ENCODE data around the gene ANKEF1.

The ANKEF1 gene

DNA sequence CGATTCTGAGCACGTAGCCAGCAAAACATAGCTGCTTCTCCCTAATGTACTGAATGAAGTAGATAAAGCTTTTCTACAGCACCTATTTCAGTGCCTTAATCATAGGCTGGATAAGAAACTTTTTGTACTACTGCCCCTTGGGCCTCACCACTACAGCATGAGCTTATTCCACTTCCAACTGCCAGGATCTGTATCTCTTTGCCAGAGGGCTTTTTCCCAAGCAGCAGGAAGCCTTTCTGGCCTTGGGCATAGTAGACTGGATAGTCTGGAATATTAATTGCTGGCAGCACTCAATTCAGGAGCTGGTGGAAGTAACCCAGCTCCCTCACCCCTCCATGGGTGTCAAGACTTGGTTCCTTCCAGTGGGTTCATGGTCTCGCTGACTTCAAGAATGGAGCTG lies 43.6 kb downstream of the ANKEF1 start:
- Histone ChIP-seq H3K36me3 (ENCODE audit: control insufficient read depth in 2 of 2, insufficient read depth in 2 of 2, low read length in 2 of 2) (no peaks in the 10 kb centered on the region), H3K9ac (ENCODE audit: low read depth in 1 of 2, low read length in 2 of 2) (no peak overlapping the region), H3K27ac (ENCODE audit: low read depth in 2 of 2, low read length in 2 of 2) (no peak overlapping the region), H3K4me3 (ENCODE audit: low read length in 2 of 2) (no peak overlapping the region), H3K4me1 (ENCODE audit: control insufficient read depth in 2 of 2, insufficient read depth in 2 of 2, low read length in 2 of 2) (peaks cover 0 to 3% of the 10 kb centered on the region in 2 donors), H3K27me3 (ENCODE audit: control insufficient read depth in 2 of 2, insufficient read depth in 2 of 2, low read length in 2 of 2) (no peaks in the 10 kb centered on the region), H3K9me3 (ENCODE audit: control insufficient read depth in 2 of 2, low read length in 2 of 2) (no peaks in the 10 kb centered on the region)

DNA sequence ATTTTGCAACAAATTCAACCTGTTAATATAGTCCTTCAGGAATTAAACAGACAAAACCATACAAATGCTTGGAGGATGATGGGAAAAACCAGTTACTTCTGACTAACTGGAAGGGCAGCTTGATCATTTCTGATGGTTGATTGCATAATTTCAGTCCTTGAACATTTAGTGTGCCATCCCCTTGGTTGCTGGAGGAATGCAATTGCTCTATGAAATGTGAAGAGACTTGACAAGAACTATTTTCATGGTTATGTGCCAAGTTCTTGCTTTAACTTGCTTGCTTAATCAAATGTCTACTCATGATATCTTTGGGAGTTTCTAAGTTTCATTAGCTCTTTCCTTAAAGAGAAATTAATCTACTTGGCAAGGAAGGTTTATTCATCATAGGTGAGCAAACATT lies 45.2 kb downstream of the ANKEF1 start:
- Histone ChIP-seq H3K4me1 (ENCODE audit: control insufficient read depth in 2 of 2, insufficient read depth in 2 of 2, low read length in 2 of 2) (peaks cover 0 to 3% of the 10 kb centered on the region in 2 donors), H3K9me3 (ENCODE audit: control insufficient read depth in 2 of 2, low read length in 2 of 2) (no peaks in the 10 kb centered on the region), H3K4me3 (ENCODE audit: low read length in 2 of 2) (no peak overlapping the region), H3K27me3 (ENCODE audit: control insufficient read depth in 2 of 2, insufficient read depth in 2 of 2, low read length in 2 of 2) (no peaks in the 10 kb centered on the region), H3K9ac (ENCODE audit: low read depth in 1 of 2, low read length in 2 of 2) (no peak overlapping the region), H3K27ac (ENCODE audit: low read depth in 2 of 2, low read length in 2 of 2) (no peak overlapping the region), H3K36me3 (ENCODE audit: control insufficient read depth in 2 of 2, insufficient read depth in 2 of 2, low read length in 2 of 2) (no peaks in the 10 kb centered on the region)

DNA sequence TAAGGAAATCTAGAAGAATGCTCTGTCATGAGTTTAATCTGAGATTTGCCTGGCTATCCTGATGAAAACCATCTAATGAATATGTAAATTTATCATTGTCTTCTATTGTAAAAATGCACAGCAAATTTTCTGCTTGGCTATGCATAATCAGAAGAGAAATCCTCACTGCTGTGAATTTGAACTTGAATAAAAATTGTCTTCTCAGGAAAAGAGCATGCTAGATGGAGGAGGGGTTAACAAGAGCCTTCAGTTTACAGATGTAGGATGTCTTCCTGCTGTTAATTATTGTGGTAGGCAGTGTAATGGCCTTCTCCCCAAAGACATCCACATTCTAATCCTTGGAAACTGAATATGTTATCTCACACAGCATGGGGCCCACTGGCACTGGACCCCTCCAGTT lies 45.8 kb downstream of the ANKEF1 start:
- Histone ChIP-seq H3K27me3 (ENCODE audit: control insufficient read depth in 2 of 2, insufficient read depth in 2 of 2, low read length in 2 of 2) (no peaks in the 10 kb centered on the region), H3K4me1 (ENCODE audit: control insufficient read depth in 2 of 2, insufficient read depth in 2 of 2, low read length in 2 of 2) (peaks cover 0 to 3% of the 10 kb centered on the region in 2 donors), H3K27ac (ENCODE audit: low read depth in 2 of 2, low read length in 2 of 2) (no peak overlapping the region), H3K4me3 (ENCODE audit: low read length in 2 of 2) (no peak overlapping the region), H3K36me3 (ENCODE audit: control insufficient read depth in 2 of 2, insufficient read depth in 2 of 2, low read length in 2 of 2) (no peaks in the 10 kb centered on the region), H3K9me3 (ENCODE audit: control insufficient read depth in 2 of 2, low read length in 2 of 2) (no peaks in the 10 kb centered on the region), H3K9ac (ENCODE audit: low read depth in 1 of 2, low read length in 2 of 2) (no peak overlapping the region)

DNA sequence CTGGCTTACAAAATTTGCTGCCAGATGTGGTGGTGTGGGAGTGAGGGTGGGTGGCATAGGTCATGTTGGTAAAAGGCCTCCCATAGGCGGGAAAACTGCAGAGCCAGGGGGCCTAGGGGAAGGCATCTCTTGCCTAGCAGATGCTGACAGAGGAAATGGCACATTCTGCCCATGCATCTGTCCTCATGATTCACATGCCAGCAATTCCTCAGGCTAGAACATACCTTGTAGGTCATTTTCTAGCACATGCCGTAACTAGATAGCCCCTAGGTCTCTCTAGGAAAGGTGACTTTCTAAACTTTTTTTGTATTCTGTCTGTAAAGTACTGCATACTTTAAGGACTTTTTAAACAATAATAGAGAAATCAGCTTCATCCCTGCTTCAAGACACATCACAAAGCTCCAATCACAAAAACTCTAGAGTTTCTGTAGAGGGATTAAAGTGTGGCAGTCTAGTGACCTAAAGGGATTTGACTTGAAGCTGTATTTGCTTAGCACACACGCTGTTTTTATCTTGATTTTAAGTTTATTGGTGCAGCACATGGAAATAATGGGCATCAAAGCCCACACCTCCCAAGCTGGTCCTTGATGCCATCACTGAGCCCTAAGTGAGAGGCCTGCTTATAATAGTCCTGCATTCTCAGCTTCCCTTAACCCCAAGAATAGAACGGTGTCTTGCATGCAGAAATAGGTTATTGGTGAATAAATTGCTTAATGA lies 55.2 kb downstream of the ANKEF1 start:
- no peak overlapping the region for H3K4me3 ChIP-seq (ENCODE audit: low read length in 2 of 2)
- no peaks in the 10 kb centered on the region for H3K27me3 ChIP-seq (ENCODE audit: control insufficient read depth in 2 of 2, insufficient read depth in 2 of 2, low read length in 2 of 2)

DNA sequence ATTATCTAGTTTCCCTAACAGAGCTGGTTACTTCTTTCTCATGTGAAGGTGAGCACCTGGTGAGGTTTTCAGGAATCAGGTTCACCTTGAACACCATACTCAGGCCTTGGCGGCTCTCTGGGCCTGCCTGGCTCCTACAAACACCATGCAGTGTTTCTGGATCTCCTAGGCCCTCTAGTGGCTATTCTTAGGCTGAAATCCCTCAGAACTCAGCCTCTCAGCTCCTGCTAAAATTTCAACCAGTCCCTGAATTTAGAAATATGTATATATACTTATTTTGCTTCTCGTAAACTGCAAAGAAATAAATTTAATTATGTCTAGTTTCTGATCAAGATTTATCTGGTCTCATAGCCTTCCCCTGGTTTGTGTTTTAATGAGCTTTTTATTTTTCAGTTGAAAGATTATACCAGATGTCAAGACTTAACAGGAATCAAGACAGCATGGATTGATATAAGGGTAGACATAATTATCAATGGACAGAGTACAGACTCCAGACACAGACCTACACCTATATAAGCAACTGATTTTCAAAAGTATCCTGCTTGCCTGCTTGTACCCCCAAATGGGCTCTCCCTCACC lies 55.9 kb downstream of the ANKEF1 start:
- H3K27me3 ChIP-seq (ENCODE audit: control insufficient read depth in 2 of 2, insufficient read depth in 2 of 2, low read length in 2 of 2), result no peaks in the 10 kb centered on the region
- no peaks in the 10 kb centered on the region for H3K9me3 ChIP-seq (ENCODE audit: control insufficient read depth in 2 of 2, low read length in 2 of 2)
- no peak overlapping the region for H3K27ac ChIP-seq (ENCODE audit: low read depth in 2 of 2, low read length in 2 of 2)
- no peak overlapping the region for H3K9ac ChIP-seq (ENCODE audit: low read depth in 1 of 2, low read length in 2 of 2)
- no peaks in the 10 kb centered on the region for H3K4me1 ChIP-seq (ENCODE audit: control insufficient read depth in 2 of 2, insufficient read depth in 2 of 2, low read length in 2 of 2)
- no peaks in the 10 kb centered on the region for H3K36me3 ChIP-seq (ENCODE audit: control insufficient read depth in 2 of 2, insufficient read depth in 2 of 2, low read length in 2 of 2)
- H3K4me3 ChIP-seq (ENCODE audit: low read length in 2 of 2), result no peak overlapping the region

More for the DNA sequence above, 55.2 kb downstream of the ANKEF1 start:
- no peaks in the 10 kb centered on the region for H3K9me3 ChIP-seq (ENCODE audit: control insufficient read depth in 2 of 2, low read length in 2 of 2)
- no peaks in the 10 kb centered on the region for H3K36me3 ChIP-seq (ENCODE audit: control insufficient read depth in 2 of 2, insufficient read depth in 2 of 2, low read length in 2 of 2)
- no peak overlapping the region for H3K27ac ChIP-seq (ENCODE audit: low read depth in 2 of 2, low read length in 2 of 2)
- H3K4me1 ChIP-seq (ENCODE audit: control insufficient read depth in 2 of 2, insufficient read depth in 2 of 2, low read length in 2 of 2), result no peaks in the 10 kb centered on the region
- no peak overlapping the region for H3K9ac ChIP-seq (ENCODE audit: low read depth in 1 of 2, low read length in 2 of 2)

DNA sequence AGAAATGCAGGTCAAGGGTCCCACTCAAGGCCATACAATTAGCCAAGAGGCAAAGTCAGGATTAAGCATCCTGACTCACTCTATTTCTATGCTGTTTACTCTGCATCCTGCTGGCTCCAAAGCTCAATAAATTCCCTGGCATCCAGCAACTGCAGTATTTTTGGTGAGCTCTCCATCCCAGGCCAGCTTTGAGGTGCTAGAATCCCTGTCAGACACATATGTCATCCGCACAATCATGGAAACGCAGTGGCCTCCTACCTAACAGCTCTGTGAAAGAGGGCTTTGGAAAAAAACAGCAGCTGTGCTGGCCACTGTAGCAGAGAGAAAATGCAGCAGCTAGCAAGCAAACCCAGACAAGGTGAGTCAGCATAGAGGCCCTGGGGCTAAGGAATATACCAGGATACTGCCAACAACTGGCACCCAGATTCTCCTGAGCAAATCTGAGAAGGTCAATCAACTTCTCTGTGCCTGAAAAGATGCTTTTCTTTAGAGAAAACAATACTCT lies 58.4 kb downstream of the ANKEF1 start:
- no peak overlapping the region for H3K9ac ChIP-seq (ENCODE audit: low read depth in 1 of 2, low read length in 2 of 2)
- no peak overlapping the region for H3K4me3 ChIP-seq (ENCODE audit: low read length in 2 of 2)
- H3K9me3 ChIP-seq (ENCODE audit: control insufficient read depth in 2 of 2, low read length in 2 of 2), result no peaks in the 10 kb centered on the region
- no peaks in the 10 kb centered on the region for H3K27me3 ChIP-seq (ENCODE audit: control insufficient read depth in 2 of 2, insufficient read depth in 2 of 2, low read length in 2 of 2)
- no peaks in the 10 kb centered on the region for H3K36me3 ChIP-seq (ENCODE audit: control insufficient read depth in 2 of 2, insufficient read depth in 2 of 2, low read length in 2 of 2)
- H3K4me1 ChIP-seq (ENCODE audit: control insufficient read depth in 2 of 2, insufficient read depth in 2 of 2, low read length in 2 of 2), result no peaks in the 10 kb centered on the region
- H3K27ac ChIP-seq (ENCODE audit: low read depth in 2 of 2, low read length in 2 of 2), result no peak overlapping the region

DNA sequence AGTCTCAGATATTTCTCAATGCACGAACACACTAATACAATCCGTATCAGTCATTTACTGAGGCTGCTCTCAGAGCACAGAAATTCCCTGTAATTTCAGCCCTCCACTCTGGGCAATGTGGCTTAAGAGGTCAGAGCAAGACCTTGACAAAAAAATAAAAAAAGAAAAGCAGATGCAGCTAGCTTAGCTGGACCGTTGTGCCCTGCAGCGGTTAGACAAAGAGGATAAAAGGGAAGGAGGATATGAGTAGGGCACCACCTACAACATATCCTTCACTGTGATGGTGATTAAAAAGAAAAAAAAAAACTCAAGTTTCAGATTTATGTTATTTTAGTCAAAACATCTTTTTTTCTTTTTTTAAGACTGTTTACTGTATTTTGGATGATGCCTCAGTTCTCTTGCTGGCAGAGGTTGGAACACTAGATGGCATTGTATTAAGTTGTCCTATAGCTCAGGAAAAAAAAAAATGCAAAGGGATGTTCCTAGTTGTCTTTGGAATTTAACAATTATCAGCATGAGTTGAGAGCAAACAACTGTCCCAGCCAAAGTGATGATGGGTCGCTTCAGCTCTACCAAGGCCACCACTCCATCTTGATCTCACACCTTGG lies 59.9 kb downstream of the ANKEF1 start:
- Histone ChIP-seq H3K27ac (ENCODE audit: low read depth in 2 of 2, low read length in 2 of 2) (no peak overlapping the region), H3K9ac (ENCODE audit: low read depth in 1 of 2, low read length in 2 of 2) (no peak overlapping the region)

DNA sequence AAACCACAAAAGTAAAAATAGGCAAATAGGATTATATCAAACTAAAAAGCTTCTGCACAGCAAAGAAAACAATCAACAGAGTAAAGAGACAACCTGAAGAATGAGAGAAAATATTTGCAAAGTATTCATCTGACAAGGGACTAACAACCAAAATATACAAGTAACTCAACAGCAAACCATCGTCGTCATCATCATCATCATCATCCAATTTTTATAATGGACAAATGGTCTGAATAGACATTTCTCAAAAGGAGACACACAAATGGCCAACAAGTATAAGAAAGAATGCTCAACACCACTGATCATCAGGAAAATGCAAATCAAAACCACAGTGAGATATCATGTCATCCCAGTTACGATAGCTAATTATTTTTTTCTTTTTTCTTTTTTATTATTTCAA lies 62.0 kb downstream of the ANKEF1 start:
- Histone ChIP-seq H3K9me3 (ENCODE audit: control insufficient read depth in 2 of 2, low read length in 2 of 2) (no peaks in the 10 kb centered on the region), H3K4me1 (ENCODE audit: control insufficient read depth in 2 of 2, insufficient read depth in 2 of 2, low read length in 2 of 2) (no peaks in the 10 kb centered on the region), H3K27me3 (ENCODE audit: control insufficient read depth in 2 of 2, insufficient read depth in 2 of 2, low read length in 2 of 2) (no peaks in the 10 kb centered on the region), H3K27ac (ENCODE audit: low read depth in 2 of 2, low read length in 2 of 2) (no peak overlapping the region), H3K36me3 (ENCODE audit: control insufficient read depth in 2 of 2, insufficient read depth in 2 of 2, low read length in 2 of 2) (no peaks in the 10 kb centered on the region), H3K4me3 (ENCODE audit: low read length in 2 of 2) (no peak overlapping the region), H3K9ac (ENCODE audit: low read depth in 1 of 2, low read length in 2 of 2) (no peak overlapping the region)

More for the DNA sequence above, 59.9 kb downstream of the ANKEF1 start:
- H3K4me1 ChIP-seq (ENCODE audit: control insufficient read depth in 2 of 2, insufficient read depth in 2 of 2, low read length in 2 of 2), result no peaks in the 10 kb centered on the region
- H3K36me3 ChIP-seq (ENCODE audit: control insufficient read depth in 2 of 2, insufficient read depth in 2 of 2, low read length in 2 of 2), result no peaks in the 10 kb centered on the region
- H3K4me3 ChIP-seq (ENCODE audit: low read length in 2 of 2), result no peak overlapping the region
- no peaks in the 10 kb centered on the region for H3K9me3 ChIP-seq (ENCODE audit: control insufficient read depth in 2 of 2, low read length in 2 of 2)
- no peaks in the 10 kb centered on the region for H3K27me3 ChIP-seq (ENCODE audit: control insufficient read depth in 2 of 2, insufficient read depth in 2 of 2, low read length in 2 of 2)

DNA sequence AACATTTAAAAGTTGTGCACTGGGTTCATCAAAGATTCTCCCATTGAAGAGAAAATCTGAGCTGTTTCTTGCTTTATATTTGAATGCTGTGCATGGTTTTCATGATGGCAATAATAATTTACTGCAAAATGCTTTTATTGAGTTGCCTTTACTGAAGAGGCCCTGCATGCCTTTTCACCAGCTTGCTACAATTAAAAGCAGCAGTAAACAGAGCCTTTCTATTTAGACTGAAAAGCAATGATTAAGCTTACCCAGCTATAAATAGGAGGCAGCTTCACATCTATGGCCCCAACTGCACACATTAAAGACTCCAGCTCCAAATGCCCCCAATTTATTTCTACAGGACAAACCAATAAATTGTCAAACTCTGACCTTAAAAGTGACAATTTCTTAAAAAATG lies 70.3 kb downstream of the ANKEF1 start:
- Histone ChIP-seq H3K36me3 (ENCODE audit: control insufficient read depth in 2 of 2, insufficient read depth in 2 of 2, low read length in 2 of 2) (no peaks in the 10 kb centered on the region), H3K9me3 (ENCODE audit: control insufficient read depth in 2 of 2, low read length in 2 of 2) (no peaks in the 10 kb centered on the region), H3K9ac (ENCODE audit: low read depth in 1 of 2, low read length in 2 of 2) (no peak overlapping the region), H3K27me3 (ENCODE audit: control insufficient read depth in 2 of 2, insufficient read depth in 2 of 2, low read length in 2 of 2) (no peaks in the 10 kb centered on the region), H3K27ac (ENCODE audit: low read depth in 2 of 2, low read length in 2 of 2) (no peak overlapping the region), H3K4me3 (ENCODE audit: low read length in 2 of 2) (no peak overlapping the region), H3K4me1 (ENCODE audit: control insufficient read depth in 2 of 2, insufficient read depth in 2 of 2, low read length in 2 of 2) (no peaks in the 10 kb centered on the region)

Measured in mucosa of rectum (tissue), 2 donors.